COLO668 (cell line): ENCODE data around the gene RMRP.
"Not testable (repeated sequence)": the region's sequence is repeated elsewhere in the genome, so short reads cannot be mapped to it uniquely, and the experiment has no call there.

Experiments
- DNase-seq: peaks from one replicate; lab custom pipeline; 2025; ENCODE audit not compliant: unreplicated experiment; lab: John Stamatoyannopoulos, UW

RMRP gene

GRCh38 chr9:35615981-35616680 is 41.7 kb downstream of the RMRP start:
- DNase-seq = no peak

- no peak for DNase-seq
Measured at GRCh38 chr9:35612843-35613242, 45.0 kb downstream of the RMRP start.

DNA sequence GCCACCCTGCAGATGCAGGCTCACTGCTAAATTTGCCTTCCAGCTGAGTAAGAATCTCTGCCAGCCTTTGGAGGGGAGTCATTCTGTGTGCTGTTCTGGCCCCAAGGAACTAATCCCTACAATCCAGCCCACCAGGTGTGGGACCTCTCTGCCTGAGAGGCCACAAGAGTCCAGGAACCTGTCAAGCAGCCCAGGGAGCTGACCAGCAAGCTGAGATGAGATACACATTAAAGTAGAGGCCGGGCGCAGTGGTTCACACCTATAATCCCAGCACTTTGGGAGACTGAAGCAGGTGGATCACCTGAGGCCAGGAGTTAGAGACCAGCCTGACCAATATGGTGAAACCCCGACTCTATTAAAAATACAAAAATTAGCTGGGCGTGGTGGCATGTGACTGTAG is 45.8 kb downstream of the RMRP start:
- DNase-seq = not testable (repeated sequence)

GRCh38 chr9:35611230-35611797 is 46.5 kb downstream of the RMRP start:
- peak; percentile 24 for DNase-seq

DNA sequence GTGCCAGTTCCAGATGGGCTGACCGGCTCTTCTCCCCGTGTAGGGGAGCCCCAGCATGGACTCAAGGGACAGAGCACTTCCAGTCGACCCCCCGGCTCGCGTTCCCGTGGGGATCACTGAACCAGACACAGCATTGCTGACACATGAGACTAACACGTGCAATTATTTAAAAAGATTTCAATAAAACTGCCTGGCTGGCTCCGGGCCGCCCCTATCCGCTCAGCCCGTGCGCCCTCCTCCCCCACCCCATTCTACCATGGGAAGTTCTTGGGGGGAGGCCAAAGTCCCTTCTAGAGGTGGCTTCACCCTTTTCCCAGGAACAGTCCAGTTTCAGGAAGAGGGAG is 48.0 kb downstream of the RMRP start:
- no peak for DNase-seq

DNA sequence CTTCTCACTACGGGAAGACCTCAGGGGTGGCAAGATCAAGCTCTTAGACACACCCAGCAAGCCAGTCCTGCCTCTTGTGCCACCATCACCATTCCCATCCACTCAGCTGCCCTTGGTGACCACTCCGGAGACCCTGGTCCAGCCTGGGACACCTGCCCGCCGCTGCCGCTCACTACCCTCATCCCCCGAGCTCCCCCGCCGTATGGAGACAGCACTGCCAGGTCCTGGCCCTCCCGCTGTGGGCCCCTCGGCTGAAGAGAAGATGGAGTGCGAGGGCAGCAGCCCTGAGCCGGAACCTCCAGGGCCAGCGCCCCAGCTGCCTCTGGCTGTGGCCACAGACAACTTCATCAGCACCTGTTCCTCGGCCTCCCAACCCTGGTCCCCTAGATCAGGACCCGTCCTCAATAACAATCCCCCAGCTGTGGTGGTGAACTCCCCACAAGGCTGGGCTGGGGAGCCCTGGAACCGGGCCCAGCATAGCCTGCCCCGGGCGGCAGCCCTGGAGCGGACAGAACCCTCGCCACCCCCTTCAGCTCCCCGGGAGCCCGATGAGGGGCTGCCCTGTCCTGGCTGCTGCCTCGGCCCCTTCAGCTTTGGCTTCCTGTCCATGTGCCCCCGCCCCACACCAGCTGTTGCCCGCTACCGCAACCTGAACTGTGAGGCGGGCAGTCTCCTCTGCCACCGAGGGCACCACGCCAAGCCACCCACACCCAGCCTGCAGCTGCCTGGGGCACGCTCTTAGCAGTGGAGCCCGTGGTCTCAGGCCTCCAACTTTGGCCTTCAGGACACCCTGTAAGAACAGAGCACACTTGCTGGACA is 48.6 kb downstream of the RMRP start:
- DNase-seq = no peak

- no peak for DNase-seq
Measured at GRCh38 chr9:35608221-35608620, 49.6 kb downstream of the RMRP start.
